Rectal smooth muscle tissue (tissue), 1 donor: ENCODE measurements around the gene FOXF1.

Experiments used
- H3K27ac ChIP-seq: one replicate; pipeline ENCODE4 v1.7.0; 2013; ENCODE audit warnings: low read depth, low read length, inconsistent platforms
- H3K27me3 ChIP-seq: one replicate; pipeline ENCODE4 v1.7.0; 2013; ENCODE audit warnings: low read length; ENCODE audit not compliant: control insufficient read depth, insufficient read depth
- H3K36me3 ChIP-seq: one replicate; pipeline ENCODE4 v1.7.0; 2013; ENCODE audit warnings: low read length; ENCODE audit not compliant: control insufficient read depth, insufficient read depth
- H3K4me1 ChIP-seq: one replicate; pipeline ENCODE4 v1.7.0; 2013; ENCODE audit warnings: low read length; ENCODE audit not compliant: control insufficient read depth, insufficient read depth
- H3K4me3 ChIP-seq: one replicate; pipeline ENCODE4 v1.7.0; 2013; ENCODE audit warnings: low read length
- H3K9ac ChIP-seq: one replicate; pipeline ENCODE4 v1.7.0; 2013; ENCODE audit warnings: low read length

Gene FOXF1

GRCh38 chr16:86554599-86554916 is 44.2 kb downstream of the FOXF1 start:
- Histone ChIP-seq H3K27ac (peak overlapping the region; percentile 80), H3K4me1 (peaks cover 4% of the 10 kb centered on the region), H3K27me3 (no peaks in the 10 kb centered on the region), H3K4me3 (peak overlapping the region; percentile 97), H3K9ac (peak overlapping the region; percentile 93), H3K36me3 (peaks cover 3% of the 10 kb centered on the region)

GRCh38 chr16:86554917-86555703 is 44.8 kb downstream of the FOXF1 start, which contains the start of gene MTHFSD:
Gene MTHFSD, minus strand, starts transcription at chr16:86555235. Its CDS starts 51 bp downstream, at chr16:86555184.
- Histone ChIP-seq H3K36me3 (peaks cover 1% of the 10 kb centered on the region), H3K27me3 (no peaks in the 10 kb centered on the region), H3K4me3 (peak within 1 kb of the TSS; percentile 97), H3K9ac (peak within 1 kb of the TSS; percentile 93), H3K27ac (peak within 1 kb of the TSS; percentile 80), H3K4me1 (peaks cover 4% of the 10 kb centered on the region)

- H3K36me3 ChIP-seq: no peaks in the 10 kb centered on the region
- peak overlapping the region; percentile 80 for H3K27ac ChIP-seq
- H3K4me1 ChIP-seq: peaks cover 4% of the 10 kb centered on the region
- H3K9ac ChIP-seq: no peak overlapping the region
- H3K4me3 ChIP-seq: peak overlapping the region; percentile 97
- no peaks in the 10 kb centered on the region for H3K27me3 ChIP-seq
Measured at GRCh38 chr16:86555704-86556075, 45.4 kb downstream of the FOXF1 start.

GRCh38 chr16:86556576-86556975 is 46.2 kb downstream of the FOXF1 start:
- H3K36me3 ChIP-seq: no peaks in the 10 kb centered on the region
- no peaks in the 10 kb centered on the region for H3K27me3 ChIP-seq
- no peak overlapping the region for H3K27ac ChIP-seq
- H3K4me3 ChIP-seq: no peak overlapping the region
- peaks cover 4% of the 10 kb centered on the region for H3K4me1 ChIP-seq
- H3K9ac ChIP-seq: no peak overlapping the region

GRCh38 chr16:86557587-86557986 is 47.3 kb downstream of the FOXF1 start:
- Histone ChIP-seq H3K27me3 (no peaks in the 10 kb centered on the region), H3K4me3 (no peak overlapping the region), H3K27ac (no peak overlapping the region), H3K4me1 (peaks cover 4% of the 10 kb centered on the region), H3K9ac (no peak overlapping the region), H3K36me3 (no peaks in the 10 kb centered on the region)

- no peaks in the 10 kb centered on the region for H3K36me3 ChIP-seq
- H3K9ac ChIP-seq: no peak overlapping the region
- no peak overlapping the region for H3K27ac ChIP-seq
- H3K4me3 ChIP-seq: no peak overlapping the region
- peaks cover 4% of the 10 kb centered on the region for H3K4me1 ChIP-seq
- H3K27me3 ChIP-seq: no peaks in the 10 kb centered on the region
Measured at GRCh38 chr16:86558355-86559193, 48.2 kb downstream of the FOXF1 start.

GRCh38 chr16:86559802-86560305 is 49.5 kb downstream of the FOXF1 start:
- no peaks in the 10 kb centered on the region for H3K36me3 ChIP-seq
- peaks cover under 1% of the 10 kb centered on the region for H3K27me3 ChIP-seq
- H3K9ac ChIP-seq: no peak overlapping the region
- peaks cover 4% of the 10 kb centered on the region for H3K4me1 ChIP-seq
- H3K27ac ChIP-seq: no peak overlapping the region
- no peak overlapping the region for H3K4me3 ChIP-seq

GRCh38 chr16:86562356-86562755 is 52.0 kb downstream of the FOXF1 start:
- Histone ChIP-seq H3K27ac (no peak overlapping the region), H3K9ac (no peak overlapping the region), H3K27me3 (peaks cover 14% of the 10 kb centered on the region), H3K36me3 (no peaks in the 10 kb centered on the region), H3K4me1 (no peaks in the 10 kb centered on the region), H3K4me3 (no peak overlapping the region)

GRCh38 chr16:86563469-86564345 is 53.4 kb downstream of the FOXF1 start:
- no peak overlapping the region for H3K9ac ChIP-seq
- H3K4me3 ChIP-seq: no peak overlapping the region
- H3K4me1 ChIP-seq: no peaks in the 10 kb centered on the region
- H3K36me3 ChIP-seq: no peaks in the 10 kb centered on the region
- peaks cover 23% of the 10 kb centered on the region for H3K27me3 ChIP-seq
- H3K27ac ChIP-seq: no peak overlapping the region
